Smooth muscle cell (in vitro differentiated cells): Measurements from ENCODE around the gene ASTN1. TPM values are rescaled to one million over a fixed set of nuclear protein-coding genes. Genes with fewer than 3 reads are reported as not detected.

Source experiments
- DNase-seq: peaks from one replicate; lab custom pipeline; 2025; ENCODE audit not compliant: unreplicated experiment; lab: John Stamatoyannopoulos, UW
- H2AFZ ChIP-seq: fragments of 200-600 bp; sonication (generic); 2 replicates; pipeline ENCODE4 v1.6.0; 2016; ENCODE audit warnings: antibody characterized with exemption, low read depth, mild to moderate bottlenecking
- H3F3A ChIP-seq: fragments of 200-600 bp; sonication (generic); 2 replicates; pipeline ENCODE4 v1.6.0; 2017; ENCODE audit warnings: antibody characterized with exemption, low read depth
- H3K27ac ChIP-seq: fragments of 200-600 bp; sonication (generic); 2 replicates; pipeline ENCODE4 v1.5.1; 2016; ENCODE audit warnings: low read depth, mild to moderate bottlenecking
- H3K27me3 ChIP-seq: fragments of 200-600 bp; sonication (generic); 2 replicates; pipeline ENCODE4 v1.6.1; 2016; ENCODE audit warnings: low read depth, mild to moderate bottlenecking
- H3K36me3 ChIP-seq: fragments of 200-600 bp; sonication (generic); 2 replicates; pipeline ENCODE4 v1.5.1; 2016; ENCODE audit warnings: low read depth
- H3K4me1 ChIP-seq: fragments of 200-600 bp; sonication (generic); 2 replicates; pipeline ENCODE4 v1.5.1; 2016; ENCODE audit warnings: low read depth
- H3K4me2 ChIP-seq: fragments of 200-600 bp; sonication (generic); 2 replicates; pipeline ENCODE4 v1.6.0; 2016; ENCODE audit warnings: mild to moderate bottlenecking
- H3K4me3 ChIP-seq: fragments of 200-600 bp; sonication (generic); 2 replicates; pipeline ENCODE4 v1.5.1; 2016; ENCODE audit warnings: mild to moderate bottlenecking
- H3K79me2 ChIP-seq: fragments of 200-600 bp; sonication (generic); 2 replicates; pipeline ENCODE4 v1.6.0; 2016; ENCODE audit warnings: low read depth, mild to moderate bottlenecking
- H3K9ac ChIP-seq: fragments of 200-600 bp; sonication (generic); 2 replicates; pipeline ENCODE4 v1.6.0; 2016; ENCODE audit warnings: low read depth
- H3K9me3 ChIP-seq: fragments of 200-600 bp; sonication (generic); replicated peaks from 2 replicates; pipeline ENCODE4 v1.5.1; 2016; ENCODE audit warnings: low read depth
- H4K20me1 ChIP-seq: fragments of 200-600 bp; sonication (generic); 2 replicates; pipeline ENCODE4 v1.6.0; 2016; ENCODE audit warnings: low read depth
- CTCF ChIP-seq: fragments of 200-600 bp; sonication (generic); IDR thresholded peaks from 2 replicates; pipeline ENCODE4 v1.5.1; 2017; ENCODE audit warnings: borderline replicate concordance, mild to moderate bottlenecking, antibody characterized with exemption; ENCODE audit not compliant: insufficient read depth, poor library complexity, severe bottlenecking
- WGBS: methylation state at CpG from one replicate; pipeline ENCODE4 v1.1.7; 2016; ENCODE audit warnings: low lambda C conversion rate; 5-methylcytosine and 5-hydroxymethylcytosine counted together
- polyA plus RNA-seq: library from polyadenylated mRNA; unstranded; fragments of >200 nt; fragmentation: Nextera tagmentation; extraction: Ambion mirVana; gene quantifications from 2 replicates; pipeline ENCODE4 v1.2.1, GENCODE V29; 2016
- total RNA-seq: library from RNA; depleted of rRNA; stranded (reverse); fragments of >200 nt; gene quantifications from 2 replicates; pipeline ENCODE4 v1.2.3, GENCODE V29; 2014

ASTN1 gene
- total and polyA plus RNA-seq, 2 experiments from 2014 or later = 0.04 TPM; not detected in 1

GRCh38 chr1:176838276-176838995, 326.1 kb downstream of the ASTN1 start:
- TF ChIP-seq CTCF = no peak
- no peak for DNase-seq
- no peaks in the 10 kb centered on the region for H3K4me1 ChIP-seq
- WGBS = 89% methylated on average over 5 of the region's 5 CpGs
- H3F3A ChIP-seq = no peaks in the 10 kb centered on the region
- H3K4me3 ChIP-seq = no peak overlapping the region
- H4K20me1 ChIP-seq = no peaks in the 10 kb centered on the region
- H3K4me2 ChIP-seq = no peak overlapping the region
- H3K9ac ChIP-seq = no peak overlapping the region
- no peak overlapping the region for H3K27ac ChIP-seq
- H3K27me3 ChIP-seq = peaks cover 16% of the 10 kb centered on the region
- no peak overlapping the region for H2AFZ ChIP-seq
- no peaks in the 10 kb centered on the region for H3K9me3 ChIP-seq
- no peaks in the 10 kb centered on the region for H3K79me2 ChIP-seq
- H3K36me3 ChIP-seq = no peaks in the 10 kb centered on the region

- no peak overlapping the region for H3K4me2 ChIP-seq
- no peak for TF ChIP-seq CTCF
- no peak for DNase-seq
These were observed 326.8 kb downstream of the ASTN1 start for GRCh38 chr1:176837708-176838107.

GRCh38 chr1:176831150-176831549, 333.4 kb downstream of the ASTN1 start:
- WGBS = 62% methylated on average over 2 of the region's 2 CpGs

More at GRCh38 chr1:176837708-176838107, 326.8 kb downstream of the ASTN1 start:
- no peak overlapping the region for H3K9ac ChIP-seq
- no peaks in the 10 kb centered on the region for H3K36me3 ChIP-seq
- H3K79me2 ChIP-seq = no peaks in the 10 kb centered on the region
- H3K27ac ChIP-seq = no peak overlapping the region
- H2AFZ ChIP-seq = no peak overlapping the region
- H3K4me1 ChIP-seq = no peaks in the 10 kb centered on the region
- H4K20me1 ChIP-seq = no peaks in the 10 kb centered on the region
- H3K9me3 ChIP-seq = no peaks in the 10 kb centered on the region
- WGBS = 83% methylated on average over 2 of the region's 2 CpGs
- H3K27me3 ChIP-seq = peaks cover 16% of the 10 kb centered on the region
- H3K4me3 ChIP-seq = no peak overlapping the region
- no peaks in the 10 kb centered on the region for H3F3A ChIP-seq

More at GRCh38 chr1:176831150-176831549, 333.4 kb downstream of the ASTN1 start:
- no peaks in the 10 kb centered on the region for H3K79me2 ChIP-seq
- no peaks in the 10 kb centered on the region for H3F3A ChIP-seq
- no peaks in the 10 kb centered on the region for H3K4me1 ChIP-seq
- H3K27me3 ChIP-seq = no peaks in the 10 kb centered on the region
- H2AFZ ChIP-seq = no peak overlapping the region
- no peak overlapping the region for H3K4me3 ChIP-seq
- no peak overlapping the region for H3K9ac ChIP-seq
- no peak overlapping the region for H3K4me2 ChIP-seq
- H3K27ac ChIP-seq = no peak overlapping the region
- no peak for TF ChIP-seq CTCF
- no peak for DNase-seq
- H3K9me3 ChIP-seq = no peaks in the 10 kb centered on the region
- H3K36me3 ChIP-seq = no peaks in the 10 kb centered on the region
- no peaks in the 10 kb centered on the region for H4K20me1 ChIP-seq
